ENCODE measurements around the gene HEATR3. TPM values are rescaled to one million over a fixed set of nuclear protein-coding genes. Genes with fewer than 3 reads are reported as not detected.

HEATR3 gene
- total and polyA plus RNA-seq, 2 experiments from 2014 or later, result 7.5 to 29.9 TPM

- Histone ChIP-seq H3K4me2 (no peak overlapping the region), H3F3A (replicated peaks; ENCODE audit: low read depth) (no peaks in the 10 kb centered on the region), H4K20me1 (replicated peaks; ENCODE audit: insufficient read depth) (peaks cover 4% of the 10 kb centered on the region; the same call in 1 of the 2 replicates), H3K4me1 (ENCODE audit: insufficient read depth) (peaks cover 6% of the 10 kb centered on the region; the same call in 1 of the 2 replicates), H3K27me3 (ENCODE audit: insufficient read depth) (no peaks in the 10 kb centered on the region), H3K9me2 (ENCODE audit: insufficient read depth) (no peaks in the 10 kb centered on the region), H3K79me2 (replicated peaks; ENCODE audit: insufficient read depth) (peaks cover 32% of the 10 kb centered on the region), H3K4me3 (no peak overlapping the region), H2AFZ (no peak overlapping the region), H3K27ac (ENCODE audit: low read depth) (no peak overlapping the region), H3K36me3 (ENCODE audit: insufficient read depth) (peaks cover 2% of the 10 kb centered on the region; the same call in 1 of the 2 replicates)
- no peak overlapping the region for H3K27ac Mint-ChIP-seq
- H3K27me3 Mint-ChIP-seq (ENCODE audit: insufficient read depth, low read depth, poor library complexity), result no peaks in the 10 kb centered on the region
- H3K36me3 Mint-ChIP-seq (ENCODE audit: low read depth), result no peaks in the 10 kb centered on the region
- no peak for DNase-seq (ENCODE audit: low spot score)
- H3K9me3 Mint-ChIP-seq, result no peaks in the 10 kb centered on the region
- no peak for ATAC-seq
- TF ChIP-seq POLR2AphosphoS5 (IDR thresholded peaks at IDR 0.05; ENCODE audit: low read depth), result no peak
- TF ChIP-seq NANOG (IDR thresholded peaks at IDR 0.05; ENCODE audit: borderline replicate concordance), result no peak
- H3K4me3 Mint-ChIP-seq, result no peak overlapping the region
- H3K4me1 Mint-ChIP-seq, result peaks cover 17% of the 10 kb centered on the region; the same call in 2 of the 3 replicates
These were observed 42.1 kb upstream of the HEATR3 start for GRCh38 chr16:50023641-50024040.

GRCh38 chr16:50024207-50024606 lies 41.6 kb upstream of the HEATR3 start:
- H3K27ac ChIP-seq (ENCODE audit: low read depth), result no peak overlapping the region
- 0 out of 2 replicates have a peak overlapping the region, but pooled peaks have one; percentile 9 for H3K27ac Mint-ChIP-seq
- no peak for DNase-seq (ENCODE audit: low spot score)

More at GRCh38 chr16:50024207-50024606, 41.6 kb upstream of the HEATR3 start:
- TF ChIP-seq POLR2AphosphoS5 (IDR thresholded peaks at IDR 0.05; ENCODE audit: low read depth) (no peak), NANOG (IDR thresholded peaks at IDR 0.05; ENCODE audit: borderline replicate concordance) (no peak), REST (IDR thresholded peaks at IDR 0.05; ENCODE audit: unreplicated experiment) (no peak), JUNB (IDR thresholded peaks at IDR 0.05; ENCODE audit: unreplicated experiment) (no peak), ZNF114 (CRISPR knock-in tag; IDR thresholded peaks at IDR 0.05) (no peak), CREB1 (CRISPR knock-in tag; IDR thresholded peaks at IDR 0.05; ENCODE audit: low read depth) (no peak), ETS1 (IDR thresholded peaks at IDR 0.05) (no peak), EZH2phosphoT487 (IDR thresholded peaks at IDR 0.05; ENCODE audit: unreplicated experiment) (no peak), ZNF462 (CRISPR knock-in tag; IDR thresholded peaks at IDR 0.05) (no peak), STAT1 (IDR thresholded peaks at IDR 0.05; ENCODE audit: unreplicated experiment) (no peak)
- Mint-ChIP-seq H3K27me3 (ENCODE audit: insufficient read depth, low read depth, poor library complexity) (no peaks in the 10 kb centered on the region), H3K9me3 (no peaks in the 10 kb centered on the region), H3K36me3 (ENCODE audit: low read depth) (no peaks in the 10 kb centered on the region), H3K4me3 (peak overlapping the region; percentile 96; the same call in 2 of the 3 replicates), H3K4me1 (peaks cover 17% of the 10 kb centered on the region; the same call in 2 of the 3 replicates)
- no peaks in the 10 kb centered on the region for H3F3A ChIP-seq (replicated peaks; ENCODE audit: low read depth)
- ATAC-seq, result no peak
- no peaks in the 10 kb centered on the region for H3K27me3 ChIP-seq (ENCODE audit: insufficient read depth)
- H3K4me3 ChIP-seq, result peak overlapping the region; percentile 95
- H3K4me2 ChIP-seq, result peak overlapping the region; percentile 63
- no peaks in the 10 kb centered on the region for H3K9me2 ChIP-seq (ENCODE audit: insufficient read depth)
- H3K79me2 ChIP-seq (replicated peaks; ENCODE audit: insufficient read depth), result peaks cover 34% of the 10 kb centered on the region
- H3K4me1 ChIP-seq (ENCODE audit: insufficient read depth), result peaks cover 6% of the 10 kb centered on the region; the same call in 1 of the 2 replicates
- H2AFZ ChIP-seq, result peak overlapping the region; percentile 41; the same call in 1 of the 2 replicates
- peaks cover 4% of the 10 kb centered on the region; the same call in 1 of the 2 replicates for H4K20me1 ChIP-seq (replicated peaks; ENCODE audit: insufficient read depth)
- peaks cover 2% of the 10 kb centered on the region for H3K36me3 ChIP-seq (ENCODE audit: insufficient read depth)
